HG03196 (cell line): ENCODE results near the gene CHRNB2.
A peak's percentile ranks its signal among the peaks of the same experiment; 100 is the strongest.

Experiments used
- ATAC-seq: cut with Tn5 transposase; IDR thresholded peaks from one replicate; pipeline ENCODE4 v1.9.1; 2021; ENCODE audit not compliant: unreplicated experiment

CHRNB2 gene

DNA sequence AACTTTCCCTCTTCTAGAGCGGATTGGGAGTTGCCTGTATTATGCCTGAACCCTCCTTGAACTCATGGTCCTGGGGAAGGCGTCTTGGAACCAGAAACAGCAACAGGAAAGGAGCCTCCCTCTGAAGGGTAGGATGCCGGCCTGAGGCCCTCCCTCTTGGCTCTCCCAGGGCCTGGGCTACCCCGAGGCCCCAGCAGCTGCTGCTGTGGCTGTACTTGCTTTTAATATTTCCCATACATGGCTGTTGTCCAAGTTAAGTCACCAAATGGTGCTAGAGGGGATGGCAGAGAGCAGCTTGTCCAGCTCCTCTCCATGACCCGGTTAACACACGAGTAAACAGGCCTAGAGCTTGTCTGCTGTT lies 10.5 kb downstream of the CHRNB2 start:
- no peak for ATAC-seq

GRCh38 chr1:154579374-154579773 lies 11.8 kb downstream of the CHRNB2 start:
- no peak for ATAC-seq

GRCh38 chr1:154581766-154582165 lies 14.2 kb downstream of the CHRNB2 start:
- no peak for ATAC-seq

DNA sequence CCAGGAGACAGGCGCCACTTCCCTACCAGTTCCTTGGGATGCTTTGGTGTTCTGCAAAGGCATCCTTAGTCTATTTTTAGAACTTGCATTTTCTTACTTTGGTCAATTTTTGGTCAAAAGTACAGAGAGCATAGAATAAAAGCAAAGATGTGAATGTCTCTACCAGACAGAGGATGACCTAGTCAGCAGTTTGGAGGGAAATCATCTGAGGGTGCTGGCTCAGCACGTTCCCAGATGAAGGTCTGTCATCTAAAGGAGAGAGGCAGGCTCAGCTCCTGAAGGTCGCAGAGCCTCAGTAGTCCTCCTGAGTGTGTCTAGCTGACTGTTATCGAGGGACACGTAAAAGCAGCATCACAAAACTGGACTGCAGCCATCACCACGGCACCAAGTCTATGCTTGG lies 15.3 kb downstream of the CHRNB2 start:
- no peak for ATAC-seq

DNA sequence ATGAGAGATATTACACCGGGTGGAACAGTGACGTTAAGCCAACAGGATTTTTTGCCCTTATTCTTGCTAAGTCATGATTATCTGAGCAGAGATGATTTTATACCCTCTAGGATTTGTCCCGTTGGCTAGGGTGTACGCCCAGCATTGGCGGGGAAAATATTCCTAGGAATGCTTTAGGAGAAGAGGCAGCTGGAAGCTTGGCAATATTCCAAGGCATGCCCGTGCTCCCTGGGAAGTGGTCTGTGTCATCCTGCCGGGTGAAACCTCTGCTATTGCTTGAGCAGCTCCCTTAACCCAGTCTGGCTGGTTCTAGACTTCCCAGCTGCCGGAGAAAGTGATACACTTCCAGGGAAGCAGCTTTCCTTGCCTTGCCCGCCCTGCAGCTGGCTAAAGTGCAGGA lies 16.2 kb downstream of the CHRNB2 start:
- ATAC-seq: no peak

GRCh38 chr1:154584267-154584994 lies 16.9 kb downstream of the CHRNB2 start:
- no peak for ATAC-seq

- no peak for ATAC-seq
Measured at GRCh38 chr1:154586231-154586630, 18.7 kb downstream of the CHRNB2 start.

GRCh38 chr1:154586641-154587040 lies 19.1 kb downstream of the CHRNB2 start:
- no peak for ATAC-seq

- no peak for ATAC-seq
Measured at GRCh38 chr1:154589780-154590179, 22.2 kb downstream of the CHRNB2 start.

- no peak for ATAC-seq
Measured at GRCh38 chr1:154590756-154591155, 23.2 kb downstream of the CHRNB2 start.

- no peak for ATAC-seq
Measured at GRCh38 chr1:154591206-154591605, 23.6 kb downstream of the CHRNB2 start.

- ATAC-seq: no peak
Measured at GRCh38 chr1:154593390-154593789, 25.8 kb downstream of the CHRNB2 start.

DNA sequence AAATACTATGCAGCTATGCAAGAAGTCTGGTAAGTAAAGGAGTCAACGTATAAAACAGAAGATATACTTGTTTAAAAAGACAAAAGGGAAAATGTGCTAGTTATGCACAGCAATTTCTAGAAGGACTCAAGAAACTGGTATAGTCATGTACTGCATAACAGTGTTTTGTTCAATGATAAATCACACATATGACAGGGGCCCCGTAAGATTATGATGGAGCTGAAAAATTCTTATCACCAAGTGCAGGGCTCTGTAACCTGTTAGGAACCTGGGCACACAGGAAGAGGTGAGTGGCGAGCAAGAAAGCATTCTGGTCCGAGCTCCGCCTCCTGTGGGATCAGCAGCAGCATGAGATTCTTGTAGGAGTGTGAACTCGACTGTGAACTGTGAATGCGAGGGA lies 27.2 kb downstream of the CHRNB2 start:
- no peak for ATAC-seq

- no peak for ATAC-seq
Measured at GRCh38 chr1:154595621-154596020, 28.0 kb downstream of the CHRNB2 start.

- no peak for ATAC-seq
Measured at GRCh38 chr1:154598871-154599635, 31.5 kb downstream of the CHRNB2 start.

DNA sequence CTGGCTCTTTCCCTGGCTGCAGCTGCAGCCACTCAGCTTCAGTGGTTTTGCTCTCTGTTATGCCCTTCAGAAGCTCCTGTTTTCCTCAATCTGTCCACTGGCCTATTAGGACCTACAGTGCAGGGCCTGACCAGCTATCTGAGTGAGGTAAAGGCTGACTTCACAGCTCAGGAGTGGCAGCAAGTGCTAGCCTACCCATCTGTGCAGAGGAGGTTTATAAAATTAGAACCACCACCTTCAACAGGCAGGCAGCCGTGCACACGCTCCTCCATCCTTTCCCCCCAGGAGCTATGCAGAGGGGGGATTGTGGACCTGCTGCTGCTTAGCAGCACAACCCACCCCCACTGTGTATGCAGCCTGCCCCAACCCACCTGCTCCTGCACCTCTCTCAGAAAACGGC lies 32.1 kb downstream of the CHRNB2 start:
- ATAC-seq: no peak

DNA sequence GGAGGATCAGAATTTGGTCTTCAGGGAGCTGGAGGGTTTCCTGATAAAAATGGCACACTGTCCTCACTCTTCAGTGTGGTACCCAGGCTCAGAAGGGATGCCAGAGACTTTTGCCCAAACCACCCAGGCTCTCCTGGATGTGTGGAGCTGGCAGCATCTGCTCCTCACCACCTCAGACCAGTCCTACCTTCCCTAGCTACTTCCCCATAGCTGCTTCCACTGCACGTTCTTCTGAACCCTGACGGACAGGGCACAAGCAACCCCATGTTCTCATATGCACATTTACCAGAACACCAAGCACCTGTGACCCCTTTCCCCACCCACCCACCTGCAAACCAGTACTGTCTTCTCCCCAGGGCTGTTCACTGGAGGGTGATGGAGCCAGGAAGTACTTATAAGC lies 35.7 kb downstream of the CHRNB2 start:
- no peak for ATAC-seq

DNA sequence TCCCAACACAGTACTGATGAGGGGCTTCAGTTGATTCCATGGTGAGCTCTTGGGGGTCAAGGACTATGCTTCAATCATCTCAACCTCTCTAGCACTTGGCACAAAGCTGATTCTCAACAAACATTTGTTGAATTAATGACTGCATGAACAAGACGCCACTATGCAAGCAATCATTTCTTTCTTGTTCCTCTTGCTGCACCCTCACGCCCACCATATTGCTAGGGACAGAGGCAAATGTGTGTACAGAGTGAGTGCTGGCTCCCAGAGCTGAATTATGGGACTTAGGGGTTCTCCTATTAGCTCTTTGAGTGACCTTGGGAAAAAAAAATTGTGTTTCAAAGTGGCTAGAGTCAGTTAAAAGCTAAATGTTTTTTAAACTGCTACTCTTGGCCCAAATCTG lies 38.0 kb downstream of the CHRNB2 start:
- no peak for ATAC-seq

DNA sequence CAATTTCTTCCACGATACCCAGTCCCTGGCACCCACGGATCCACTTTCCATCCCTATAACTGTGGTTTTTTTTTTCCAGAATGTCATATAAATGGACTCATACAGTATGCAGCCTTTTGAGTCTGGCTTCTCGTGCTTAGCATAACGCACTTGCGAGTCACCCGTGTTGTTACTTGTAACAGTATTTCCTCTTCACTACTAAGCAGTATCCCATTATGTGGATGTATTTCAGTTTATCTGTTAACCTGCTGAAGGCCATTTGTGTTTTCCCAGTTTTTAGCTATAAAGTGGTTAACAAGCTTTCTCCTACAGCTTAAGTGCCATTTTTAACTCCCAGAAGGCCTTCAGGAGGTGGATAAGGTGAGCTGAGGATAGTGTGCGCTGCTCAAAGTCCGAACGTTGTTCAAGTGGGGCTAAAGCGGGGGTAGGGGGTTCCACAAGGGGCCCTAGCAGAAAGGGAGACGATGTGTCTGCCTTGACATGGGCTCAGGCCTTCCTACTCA lies 39.6 kb downstream of the CHRNB2 start:
- ATAC-seq: no peak

DNA sequence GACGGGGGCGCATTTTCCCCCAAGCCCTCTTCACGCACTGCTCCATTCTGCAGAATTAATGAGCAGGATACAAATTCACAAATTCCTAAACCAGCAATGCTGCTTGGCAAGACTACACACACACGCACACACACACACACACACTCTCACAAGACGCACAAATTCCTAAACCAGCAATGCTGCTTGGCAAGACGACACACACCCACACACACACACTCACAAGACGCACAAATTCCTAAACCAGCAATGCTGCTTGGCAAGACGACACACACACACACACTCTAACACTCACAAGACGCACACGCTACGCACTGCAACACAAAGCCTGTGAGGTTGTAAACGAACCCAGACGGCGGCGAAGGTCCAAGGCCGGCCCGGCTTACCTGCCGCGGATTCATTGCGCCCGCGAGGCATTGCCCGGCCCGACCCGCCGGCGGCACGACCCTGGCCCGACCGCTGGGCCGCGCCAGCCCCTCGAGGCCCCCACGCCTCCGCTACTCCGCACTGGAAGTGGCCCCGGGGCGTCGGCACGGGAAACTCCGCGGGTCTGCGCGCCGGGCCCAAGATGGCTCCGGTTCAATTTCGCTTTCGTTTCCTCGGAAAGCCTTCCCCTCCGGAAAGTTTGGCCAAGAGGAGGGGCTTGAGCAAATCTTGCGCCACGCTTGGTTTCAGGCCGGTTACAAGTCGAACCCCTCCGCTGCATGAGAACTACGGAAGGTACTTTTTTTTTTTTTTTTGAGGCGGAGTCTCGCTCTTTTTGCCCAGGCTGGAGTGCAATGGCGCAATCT lies 40.2 kb downstream of the CHRNB2 start, which contains the start of gene ADAR:
TSS of gene ADAR (minus strand) at position 578 of the 788 bp plus-strand sequence. CDS start at position 398, 180 bp downstream.
- ATAC-seq: peak; percentile 79
